HG02642 (cell line): ENCODE results near the gene ATP6V0B.

Source experiments
- ATAC-seq: cut with Tn5 transposase; IDR thresholded peaks from one replicate; pipeline ENCODE4 v1.9.1; 2021; ENCODE audit warnings: mild to moderate bottlenecking; ENCODE audit not compliant: unreplicated experiment, poor library complexity

The ATP6V0B gene

GRCh38 chr1:43968348-43968948, 6.3 kb upstream of the ATP6V0B start:
- ATAC-seq = no peak

GRCh38 chr1:43969416-43969745, 5.4 kb upstream of the ATP6V0B start:
- ATAC-seq = peak; percentile 2

- peak; percentile 81 for ATAC-seq
These were observed 4.9 kb upstream of the ATP6V0B start, which contains the start of gene DPH2 for GRCh38 chr1:43969746-43970466. DPH2 (plus strand) TSS chr1:43970010; CDS start chr1:43970176, 166 bp downstream.

GRCh38 chr1:43970502-43970901, 4.3 kb upstream of the ATP6V0B start:
- no peak for ATAC-seq

DNA sequence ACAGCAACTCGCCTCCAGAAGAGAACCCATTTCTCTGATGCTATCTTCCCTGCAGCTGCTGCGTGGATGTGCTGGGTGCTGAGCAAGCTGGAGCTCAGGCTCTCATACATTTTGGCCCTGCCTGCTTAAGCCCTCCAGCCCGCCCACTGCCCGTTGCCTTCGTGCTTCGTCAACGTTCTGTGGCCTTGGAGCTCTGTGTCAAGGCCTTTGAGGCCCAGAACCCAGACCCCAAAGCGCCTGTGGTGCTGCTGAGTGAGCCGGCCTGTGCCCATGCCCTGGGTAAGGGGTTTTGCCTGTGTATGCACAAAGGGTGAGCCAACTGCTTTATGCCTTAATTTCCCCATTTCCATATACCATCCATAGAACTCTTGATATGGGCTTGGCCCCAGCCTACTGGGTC, 3.8 kb upstream of the ATP6V0B start:
- ATAC-seq = no peak

DNA sequence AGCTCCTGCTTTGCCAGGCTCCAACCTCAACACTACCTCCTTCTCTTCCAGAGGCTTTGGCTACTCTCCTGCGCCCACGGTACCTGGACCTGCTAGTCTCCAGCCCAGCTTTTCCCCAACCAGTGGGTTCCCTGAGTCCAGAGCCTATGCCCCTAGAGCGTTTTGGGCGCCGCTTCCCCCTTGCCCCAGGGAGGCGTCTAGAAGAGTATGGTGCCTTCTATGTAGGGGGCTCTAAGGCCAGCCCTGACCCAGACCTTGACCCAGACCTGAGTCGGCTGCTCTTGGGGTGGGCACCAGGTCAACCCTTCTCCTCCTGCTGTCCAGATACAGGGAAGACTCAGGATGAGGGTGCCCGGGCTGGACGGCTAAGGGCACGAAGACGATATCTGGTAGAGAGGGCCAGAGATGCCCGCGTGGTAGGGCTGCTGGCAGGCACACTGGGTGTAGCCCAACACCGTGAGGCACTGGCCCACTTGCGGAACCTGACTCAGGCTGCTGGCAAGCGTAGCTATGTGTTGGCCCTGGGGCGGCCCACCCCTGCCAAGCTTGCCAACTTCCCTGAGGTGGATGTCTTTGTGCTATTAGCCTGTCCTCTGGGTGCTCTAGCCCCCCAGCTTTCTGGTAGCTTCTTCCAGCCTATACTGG, 3.3 kb upstream of the ATP6V0B start:
- ATAC-seq = no peak

GRCh38 chr1:43973981-43974442, 748 bp upstream of the ATP6V0B start:
- ATAC-seq = no peak

DNA sequence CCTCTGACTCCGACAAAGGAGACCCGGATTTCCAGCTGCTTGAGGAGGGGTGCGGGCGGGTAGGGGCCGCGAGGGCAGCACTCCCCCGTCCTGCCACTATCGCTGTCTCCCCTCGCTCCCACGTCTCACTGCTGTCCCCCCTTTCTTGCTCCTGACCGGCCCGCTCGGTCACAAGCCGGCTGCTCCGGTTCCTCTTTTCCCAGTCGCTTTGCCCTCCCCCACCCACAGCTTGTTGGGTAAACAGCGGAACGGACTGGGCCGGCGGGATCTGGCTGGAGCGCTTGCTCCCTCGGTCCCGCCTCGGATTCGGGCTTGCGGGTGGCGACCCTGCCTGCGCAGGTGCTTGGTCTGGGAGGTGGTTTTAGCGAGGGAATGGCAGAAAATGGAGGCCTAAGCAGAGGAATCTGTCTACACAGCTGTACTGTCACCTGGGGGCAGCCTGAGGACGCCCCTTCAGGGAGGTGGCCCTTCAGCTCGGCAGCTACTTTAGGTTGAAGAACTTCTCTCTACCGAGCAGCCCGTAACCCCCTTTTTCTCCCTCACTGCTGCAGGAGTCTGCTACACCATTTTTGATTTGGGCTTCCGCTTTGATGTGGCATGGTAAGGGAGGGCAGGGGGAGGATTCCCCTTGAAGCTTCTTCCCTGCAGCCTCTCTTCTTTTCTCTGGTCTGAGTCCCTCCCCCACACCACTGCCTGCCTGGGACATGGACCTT, 645 bp downstream of the ATP6V0B start:
- ATAC-seq = no peak

GRCh38 chr1:43976045-43976444, 1.3 kb downstream of the ATP6V0B start:
- ATAC-seq = no peak

- no peak for ATAC-seq
These were observed 2.1 kb downstream of the ATP6V0B start for GRCh38 chr1:43976890-43977289.

DNA sequence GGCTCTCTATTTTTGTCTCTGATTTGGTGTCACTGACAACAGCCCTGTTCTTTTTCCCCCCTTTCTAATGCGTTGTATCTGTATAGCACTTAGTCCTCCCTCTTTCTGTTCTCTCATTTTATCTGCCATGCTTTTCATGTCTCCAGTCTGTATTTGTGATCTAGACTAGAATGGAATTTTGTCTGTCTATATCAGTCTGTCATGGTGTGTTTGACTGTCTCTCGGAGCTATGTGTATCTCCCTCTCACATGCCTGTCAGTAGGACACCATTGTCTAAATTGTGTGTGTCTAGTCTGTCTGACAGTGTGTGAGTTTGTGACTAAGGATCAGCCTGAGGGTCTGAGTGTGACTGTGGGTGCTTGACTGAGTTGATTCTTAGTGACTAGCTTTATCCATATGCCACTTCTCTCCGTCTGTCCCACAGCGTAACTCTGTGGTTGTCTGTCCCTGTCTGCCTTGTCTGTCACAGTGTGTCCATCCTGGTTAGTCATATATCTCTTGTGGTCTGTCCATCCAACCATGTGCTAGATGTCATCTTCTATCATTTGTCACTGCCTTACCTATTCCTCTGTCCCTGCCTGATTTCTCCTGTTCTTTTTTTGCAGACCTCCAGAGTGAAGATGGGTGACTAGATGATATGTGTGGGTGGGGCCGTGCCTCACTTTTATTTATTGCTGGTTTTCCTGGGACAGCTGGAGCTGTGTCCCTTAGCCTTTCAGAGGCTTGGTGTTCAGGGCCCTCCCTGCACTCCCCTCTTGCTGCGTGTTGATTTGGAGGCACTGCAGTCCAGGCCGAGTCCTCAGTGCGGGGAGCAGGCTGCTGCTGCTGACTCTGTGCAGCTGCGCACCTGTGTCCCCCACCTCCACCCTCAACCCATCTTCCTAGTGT, 2.9 kb downstream of the ATP6V0B start:
- no peak for ATAC-seq

DNA sequence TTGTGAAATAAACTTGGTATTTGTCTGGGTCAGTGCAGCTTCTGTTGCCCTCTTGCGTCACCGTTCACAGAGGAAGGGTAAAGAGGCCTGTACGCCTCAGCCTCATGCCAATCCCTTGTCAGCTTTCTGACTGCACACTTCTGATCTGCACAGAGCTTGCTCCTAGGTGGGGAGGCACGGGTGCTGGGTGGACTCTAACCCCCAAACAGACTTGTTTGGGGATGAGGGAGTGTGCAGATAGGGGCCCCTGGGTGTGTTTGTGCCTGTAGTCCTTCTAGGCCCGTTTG, 3.4 kb downstream of the ATP6V0B start:
- no peak for ATAC-seq

DNA sequence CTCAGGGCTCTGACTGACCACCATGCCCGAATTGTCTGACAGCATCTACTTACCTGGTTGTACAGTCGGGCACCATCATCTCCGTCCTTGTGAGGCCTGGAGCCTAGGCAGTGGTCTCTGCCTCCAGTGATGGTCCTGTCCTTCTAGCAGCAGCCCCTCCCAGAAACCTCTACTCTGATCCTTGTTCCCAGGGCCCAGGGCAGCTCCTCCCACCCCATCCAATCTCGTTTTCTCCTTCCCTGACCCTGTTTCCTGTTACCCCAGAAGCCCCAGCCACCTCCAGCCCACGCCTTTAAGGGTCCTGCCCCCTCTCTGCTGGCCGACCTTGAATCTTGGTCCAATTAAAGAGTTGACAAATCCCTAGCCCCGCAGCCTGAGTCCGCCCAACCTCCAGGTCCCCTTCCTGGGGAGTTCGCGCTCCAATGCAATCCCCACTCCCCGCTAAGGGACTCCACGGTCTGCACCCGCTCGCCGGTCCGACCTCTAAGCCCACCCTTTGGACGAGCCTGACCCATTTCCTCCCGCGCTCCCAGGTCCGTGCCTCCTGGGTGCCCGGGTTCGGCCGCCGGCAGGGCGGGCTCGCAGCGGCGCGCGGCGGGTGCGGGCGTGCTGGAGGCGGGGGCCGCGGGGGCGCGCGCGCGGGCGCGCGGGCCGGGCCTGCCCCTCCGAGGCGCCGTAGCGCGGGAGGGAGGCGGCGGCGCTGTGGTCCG, 3.9 kb downstream of the ATP6V0B start, which contains the start of gene B4GALT2:
B4GALT2 (plus strand) TSS at position 660 of the 710 bp plus-strand sequence. CDS start 1,951 bp downstream, outside the sequence.
- ATAC-seq = no peak

DNA sequence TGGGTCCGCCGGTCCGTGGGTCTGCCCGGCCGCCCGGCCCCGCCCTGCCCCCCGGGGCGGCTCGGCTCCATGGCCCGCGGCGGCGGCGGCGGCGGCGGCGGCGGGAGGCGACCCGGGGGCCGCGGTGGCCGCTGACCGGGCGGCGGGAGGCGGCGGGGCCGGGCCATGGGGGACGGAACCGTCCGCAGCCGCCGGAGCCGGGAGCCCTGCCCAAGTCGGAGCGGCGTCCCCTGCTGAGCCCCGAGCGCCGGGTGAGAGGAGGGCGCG, 4.4 kb downstream of the ATP6V0B start:
- no peak for ATAC-seq

- ATAC-seq = no peak
These were observed 4.9 kb downstream of the ATP6V0B start for GRCh38 chr1:43979528-43980254.

GRCh38 chr1:43980255-43981134, 5.7 kb downstream of the ATP6V0B start:
- no peak for ATAC-seq

- ATAC-seq = no peak
These were observed 6.4 kb downstream of the ATP6V0B start for GRCh38 chr1:43981135-43981491.

DNA sequence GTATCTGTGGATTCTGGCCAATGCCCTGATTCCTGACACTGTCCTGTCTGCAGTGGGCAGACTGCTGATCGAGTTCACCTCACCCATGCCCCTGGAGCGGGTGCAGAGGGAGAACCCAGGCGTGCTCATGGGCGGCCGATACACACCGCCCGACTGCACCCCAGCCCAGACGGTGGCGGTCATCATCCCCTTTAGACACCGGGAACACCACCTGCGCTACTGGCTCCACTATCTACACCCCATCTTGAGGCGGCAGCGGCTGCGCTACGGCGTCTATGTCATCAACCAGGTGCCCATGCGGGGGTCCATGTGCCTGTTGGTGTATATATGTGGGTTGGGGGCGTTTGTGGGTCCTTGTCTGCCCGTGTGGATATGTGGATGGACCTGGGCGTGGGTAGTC, 6.9 kb downstream of the ATP6V0B start:
- no peak for ATAC-seq
